Measurements from ENCODE around the gene TMEM235.

DNA sequence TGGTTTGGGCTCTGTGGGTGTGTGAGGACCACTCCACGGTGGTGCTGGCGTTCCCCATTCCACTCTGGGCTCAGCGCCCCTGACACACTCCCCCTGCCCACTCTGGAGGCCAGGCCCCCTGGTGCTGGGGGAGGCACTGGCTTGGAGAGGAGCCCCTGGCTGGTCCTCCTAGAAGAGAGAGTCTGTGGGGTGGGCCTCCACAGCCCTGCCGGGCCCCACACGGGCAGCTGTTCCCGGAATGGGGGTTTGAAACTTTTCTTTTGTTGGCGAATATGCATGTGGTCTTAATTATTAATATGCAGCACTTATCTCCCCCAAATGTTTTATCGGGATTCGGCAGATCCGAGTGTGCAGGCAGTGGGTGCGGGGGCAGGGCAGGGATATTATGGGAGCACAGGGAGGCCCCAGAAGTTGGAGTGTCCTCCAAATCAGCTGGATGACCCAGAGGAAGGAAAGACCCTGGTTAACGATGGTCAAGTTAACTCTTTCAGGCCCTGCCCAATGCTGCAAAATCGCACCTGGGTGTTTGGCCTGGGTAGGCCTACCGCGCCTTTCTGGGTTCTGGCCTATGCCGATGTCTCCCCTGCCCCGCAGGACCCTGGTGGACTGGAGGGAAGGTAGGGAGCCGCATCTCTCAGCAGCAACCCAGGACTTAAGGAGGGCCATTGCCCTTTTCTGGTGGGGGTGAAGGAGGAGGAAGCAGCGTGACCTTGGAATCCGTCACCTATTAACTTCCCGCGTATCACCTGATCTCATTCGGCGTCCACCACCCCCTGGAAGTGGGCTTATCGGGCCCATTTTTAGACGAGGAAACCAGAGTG lies 36.0 kb downstream of the TMEM235 start:
- TF ChIP-seq, protein P1, sequence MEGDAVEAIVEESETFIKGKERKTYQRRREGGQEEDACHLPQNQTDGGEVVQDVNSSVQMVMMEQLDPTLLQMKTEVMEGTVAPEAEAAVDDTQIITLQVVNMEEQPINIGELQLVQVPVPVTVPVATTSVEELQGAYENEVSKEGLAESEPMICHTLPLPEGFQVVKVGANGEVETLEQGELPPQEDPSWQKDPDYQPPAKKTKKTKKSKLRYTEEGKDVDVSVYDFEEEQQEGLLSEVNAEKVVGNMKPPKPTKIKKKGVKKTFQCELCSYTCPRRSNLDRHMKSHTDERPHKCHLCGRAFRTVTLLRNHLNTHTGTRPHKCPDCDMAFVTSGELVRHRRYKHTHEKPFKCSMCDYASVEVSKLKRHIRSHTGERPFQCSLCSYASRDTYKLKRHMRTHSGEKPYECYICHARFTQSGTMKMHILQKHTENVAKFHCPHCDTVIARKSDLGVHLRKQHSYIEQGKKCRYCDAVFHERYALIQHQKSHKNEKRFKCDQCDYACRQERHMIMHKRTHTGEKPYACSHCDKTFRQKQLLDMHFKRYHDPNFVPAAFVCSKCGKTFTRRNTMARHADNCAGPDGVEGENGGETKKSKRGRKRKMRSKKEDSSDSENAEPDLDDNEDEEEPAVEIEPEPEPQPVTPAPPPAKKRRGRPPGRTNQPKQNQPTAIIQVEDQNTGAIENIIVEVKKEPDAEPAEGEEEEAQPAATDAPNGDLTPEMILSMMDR (IDR thresholded peaks at IDR 0.05), result no peak
- TF ChIP-seq, protein P2, sequence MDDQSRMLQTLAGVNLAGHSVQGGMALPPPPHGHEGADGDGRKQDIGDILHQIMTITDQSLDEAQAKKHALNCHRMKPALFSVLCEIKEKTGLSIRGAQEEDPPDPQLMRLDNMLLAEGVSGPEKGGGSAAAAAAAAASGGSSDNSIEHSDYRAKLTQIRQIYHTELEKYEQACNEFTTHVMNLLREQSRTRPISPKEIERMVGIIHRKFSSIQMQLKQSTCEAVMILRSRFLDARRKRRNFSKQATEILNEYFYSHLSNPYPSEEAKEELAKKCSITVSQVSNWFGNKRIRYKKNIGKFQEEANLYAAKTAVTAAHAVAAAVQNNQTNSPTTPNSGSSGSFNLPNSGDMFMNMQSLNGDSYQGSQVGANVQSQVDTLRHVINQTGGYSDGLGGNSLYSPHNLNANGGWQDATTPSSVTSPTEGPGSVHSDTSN (IDR thresholded peaks at IDR 0.05), result no peak
- TF ChIP-seq TAF1 (IDR thresholded peaks at IDR 0.05; ENCODE audit: borderline replicate concordance, low read depth, low read length) (no peak), RFX5 (IDR thresholded peaks at IDR 0.05; ENCODE audit: low read length) (no peak), EZH2phosphoT487 (IDR thresholded peaks at IDR 0.05; ENCODE audit: borderline replicate concordance, low read depth) (no peak), MEF2A (IDR thresholded peaks at IDR 0.05; ENCODE audit: borderline replicate concordance, low read depth) (no peak), JUND (IDR thresholded peaks at IDR 0.05) (no peak), SIN3A (IDR thresholded peaks at IDR 0.05; ENCODE audit: borderline replicate concordance, low read depth, low read length) (no peak)
- TF ChIP-seq, protein P3, sequence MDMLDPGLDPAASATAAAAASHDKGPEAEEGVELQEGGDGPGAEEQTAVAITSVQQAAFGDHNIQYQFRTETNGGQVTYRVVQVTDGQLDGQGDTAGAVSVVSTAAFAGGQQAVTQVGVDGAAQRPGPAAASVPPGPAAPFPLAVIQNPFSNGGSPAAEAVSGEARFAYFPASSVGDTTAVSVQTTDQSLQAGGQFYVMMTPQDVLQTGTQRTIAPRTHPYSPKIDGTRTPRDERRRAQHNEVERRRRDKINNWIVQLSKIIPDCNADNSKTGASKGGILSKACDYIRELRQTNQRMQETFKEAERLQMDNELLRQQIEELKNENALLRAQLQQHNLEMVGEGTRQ (IDR thresholded peaks at IDR 0.05; ENCODE audit: borderline replicate concordance, low read depth, low read length), result no peak
- TF ChIP-seq, protein P4, sequence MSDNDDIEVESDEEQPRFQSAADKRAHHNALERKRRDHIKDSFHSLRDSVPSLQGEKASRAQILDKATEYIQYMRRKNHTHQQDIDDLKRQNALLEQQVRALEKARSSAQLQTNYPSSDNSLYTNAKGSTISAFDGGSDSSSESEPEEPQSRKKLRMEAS (IDR thresholded peaks at IDR 0.05; ENCODE audit: low read depth), result no peak

Data from SK-N-SH (cell line).